Measurements from ENCODE around the gene VTCN1.

DNA sequence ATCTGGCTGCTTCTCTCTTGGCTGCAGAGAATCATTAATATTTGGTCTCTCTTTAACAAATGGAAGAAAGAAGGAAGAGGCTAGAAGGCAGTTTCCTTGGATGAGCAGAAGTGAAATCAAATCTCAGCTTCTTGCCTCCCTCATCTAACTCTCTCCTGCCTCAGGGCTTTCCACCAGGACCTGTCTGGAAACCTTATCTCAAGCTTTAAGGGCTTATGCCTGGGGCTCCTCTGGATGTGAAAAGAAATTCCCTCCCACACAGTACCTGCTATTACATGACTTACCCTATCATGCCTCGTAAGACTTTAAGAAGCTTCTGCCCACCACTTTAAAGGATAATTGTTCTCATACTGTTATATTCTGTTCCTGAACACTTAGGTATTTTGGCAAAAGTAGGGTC is 8.9 kb downstream of the VTCN1 start:
- TF ChIP-seq, protein P1, sequence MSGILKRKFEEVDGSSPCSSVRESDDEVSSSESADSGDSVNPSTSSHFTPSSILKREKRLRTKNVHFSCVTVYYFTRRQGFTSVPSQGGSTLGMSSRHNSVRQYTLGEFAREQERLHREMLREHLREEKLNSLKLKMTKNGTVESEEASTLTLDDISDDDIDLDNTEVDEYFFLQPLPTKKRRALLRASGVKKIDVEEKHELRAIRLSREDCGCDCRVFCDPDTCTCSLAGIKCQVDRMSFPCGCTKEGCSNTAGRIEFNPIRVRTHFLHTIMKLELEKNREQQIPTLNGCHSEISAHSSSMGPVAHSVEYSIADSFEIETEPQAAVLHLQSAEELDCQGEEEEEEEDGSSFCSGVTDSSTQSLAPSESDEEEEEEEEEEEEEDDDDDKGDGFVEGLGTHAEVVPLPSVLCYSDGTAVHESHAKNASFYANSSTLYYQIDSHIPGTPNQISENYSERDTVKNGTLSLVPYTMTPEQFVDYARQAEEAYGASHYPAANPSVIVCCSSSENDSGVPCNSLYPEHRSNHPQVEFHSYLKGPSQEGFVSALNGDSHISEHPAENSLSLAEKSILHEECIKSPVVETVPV (CRISPR knock-in tag; IDR thresholded peaks at IDR 0.05) = no peak
- TF ChIP-seq ARNTL (CRISPR knock-in tag; IDR thresholded peaks at IDR 0.05; ENCODE audit: borderline replicate concordance, low read depth) = no peak
- TF ChIP-seq ZNF8 (CRISPR knock-in tag; IDR thresholded peaks at IDR 0.05) = no peak
